NCI-H82 (cell line): Measurements from ENCODE around the gene ZDHHC8.

Experiments used
- DNase-seq: peaks from one replicate; lab custom pipeline; 2025; lab: John Stamatoyannopoulos, UW

The ZDHHC8 gene

DNA sequence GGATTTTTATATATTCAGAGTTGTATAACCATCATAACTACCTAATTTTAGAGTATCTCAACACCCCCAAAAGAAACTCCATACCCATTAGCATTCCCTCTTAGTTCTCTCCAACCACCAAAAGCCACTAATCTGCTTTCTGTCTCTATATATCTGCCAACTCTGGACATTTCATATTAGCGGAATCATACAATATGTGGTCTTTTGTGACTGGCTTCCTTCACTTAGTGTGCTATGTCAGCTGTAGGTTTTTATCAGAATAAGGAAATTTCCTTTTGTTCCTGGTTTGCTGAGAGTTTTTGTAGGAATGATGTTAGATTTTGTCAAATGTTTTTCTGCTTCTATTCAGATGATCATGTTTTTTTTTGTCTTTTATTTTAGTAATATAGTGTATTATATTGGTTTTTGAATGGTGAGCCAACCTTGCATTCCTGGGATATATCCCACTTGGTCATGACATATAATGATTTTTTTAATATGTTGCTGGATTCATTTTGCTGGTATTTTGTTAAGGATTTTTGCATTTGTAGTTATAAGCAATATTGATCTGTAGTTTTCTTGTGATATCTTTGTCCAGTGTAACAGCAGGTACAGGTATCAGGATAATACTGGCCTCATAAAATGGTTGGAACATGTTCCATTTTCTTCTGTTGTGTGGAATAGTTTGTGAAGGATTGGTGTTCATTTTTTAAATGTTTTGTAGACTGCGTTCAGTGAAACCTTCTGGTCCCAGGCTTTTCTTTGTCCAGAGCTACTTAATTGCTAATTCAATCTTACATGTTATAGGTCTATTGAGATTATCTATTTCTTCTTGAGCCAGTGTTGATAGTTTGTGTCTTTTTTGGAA is 34.8 kb upstream of the ZDHHC8 start:
- DNase-seq: no peak

- DNase-seq: no peak
These were observed 32.4 kb upstream of the ZDHHC8 start for GRCh38 chr22:20099099-20099711.

DNA sequence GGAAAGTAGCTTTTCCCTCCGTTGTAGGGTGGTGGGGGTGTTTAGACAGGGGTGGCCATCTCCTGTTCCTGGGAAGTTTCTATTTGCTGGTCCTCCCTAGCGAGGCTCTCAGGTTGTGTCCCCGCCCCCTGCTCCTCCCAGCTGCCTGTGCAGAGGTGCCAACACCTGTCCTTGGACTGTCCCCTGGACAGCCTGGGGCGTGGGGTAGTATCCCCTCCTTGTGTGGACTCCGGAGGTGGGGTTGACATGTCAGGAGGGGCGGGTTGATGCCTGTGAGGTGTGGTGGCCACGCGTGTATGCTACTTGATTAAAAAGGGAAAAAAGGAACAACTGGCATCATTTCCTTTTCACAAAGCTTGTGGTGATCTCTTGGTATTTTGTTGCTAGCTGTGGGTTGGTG is 30.0 kb upstream of the ZDHHC8 start:
- no peak for DNase-seq

DNA sequence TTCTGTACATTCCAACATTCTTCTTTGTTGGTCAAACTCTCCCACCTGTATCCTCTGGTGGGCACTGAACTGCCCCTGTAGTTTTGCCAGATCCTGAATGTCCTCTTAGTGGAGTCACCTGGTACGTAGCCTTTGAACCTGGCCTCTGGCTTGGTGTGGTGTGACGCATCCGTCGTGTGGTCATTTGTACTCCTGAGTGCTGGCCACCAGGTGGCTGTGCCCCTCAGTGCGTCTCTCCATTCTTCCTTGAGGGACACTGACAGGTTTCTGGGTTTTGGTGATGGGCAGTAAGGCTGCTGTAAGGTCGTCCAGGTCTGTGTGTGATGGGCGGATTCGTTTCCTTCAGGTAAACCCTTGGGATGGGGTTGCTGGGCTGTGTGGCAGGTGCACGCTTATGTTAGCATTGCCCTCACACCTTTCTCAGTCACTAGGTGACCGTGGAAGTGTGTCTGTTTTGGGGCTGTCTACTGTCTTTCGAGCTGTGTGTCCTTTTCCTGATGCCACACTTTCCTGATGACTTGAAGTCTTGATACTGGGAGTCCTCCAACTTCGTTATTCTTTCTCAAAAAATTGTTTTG is 29.3 kb upstream of the ZDHHC8 start:
- no peak for DNase-seq

DNA sequence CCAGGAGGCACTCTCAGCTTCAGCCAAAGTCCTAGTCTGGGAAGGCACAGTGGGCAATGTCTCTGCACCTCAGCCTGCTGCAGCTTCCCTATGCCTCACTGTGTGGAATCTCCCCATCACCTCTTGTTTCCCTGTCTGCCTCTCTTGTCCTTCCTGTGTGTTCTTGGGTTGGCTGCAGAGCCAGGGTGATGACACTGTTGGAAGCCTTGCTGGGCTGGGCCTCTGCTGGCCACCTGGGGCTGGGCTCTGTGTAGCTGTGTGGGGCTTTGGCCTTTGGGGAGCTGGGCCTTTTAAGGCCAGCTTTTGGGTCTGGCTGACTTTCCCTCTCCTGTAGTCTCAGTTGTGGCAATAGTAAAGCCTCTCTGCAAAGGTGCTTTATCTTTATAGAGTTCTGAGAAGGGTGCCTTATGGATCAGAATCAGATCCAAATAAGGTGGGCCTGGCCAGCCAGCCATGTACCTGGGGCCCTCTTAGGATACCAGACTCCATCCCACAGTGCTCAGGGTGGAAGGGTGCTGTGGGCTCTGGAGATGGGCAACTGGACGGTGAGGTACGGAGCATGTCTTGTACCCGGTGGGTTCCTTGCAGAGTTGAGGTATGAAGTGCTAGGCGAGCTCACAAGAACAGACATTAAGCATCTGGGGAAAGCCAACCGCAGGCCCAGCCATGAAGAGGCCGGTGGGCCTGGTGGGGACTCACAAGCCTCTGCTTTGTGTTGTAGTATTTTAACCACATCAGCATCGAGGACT is 26.0 kb upstream of the ZDHHC8 start:
- DNase-seq: no peak

DNA sequence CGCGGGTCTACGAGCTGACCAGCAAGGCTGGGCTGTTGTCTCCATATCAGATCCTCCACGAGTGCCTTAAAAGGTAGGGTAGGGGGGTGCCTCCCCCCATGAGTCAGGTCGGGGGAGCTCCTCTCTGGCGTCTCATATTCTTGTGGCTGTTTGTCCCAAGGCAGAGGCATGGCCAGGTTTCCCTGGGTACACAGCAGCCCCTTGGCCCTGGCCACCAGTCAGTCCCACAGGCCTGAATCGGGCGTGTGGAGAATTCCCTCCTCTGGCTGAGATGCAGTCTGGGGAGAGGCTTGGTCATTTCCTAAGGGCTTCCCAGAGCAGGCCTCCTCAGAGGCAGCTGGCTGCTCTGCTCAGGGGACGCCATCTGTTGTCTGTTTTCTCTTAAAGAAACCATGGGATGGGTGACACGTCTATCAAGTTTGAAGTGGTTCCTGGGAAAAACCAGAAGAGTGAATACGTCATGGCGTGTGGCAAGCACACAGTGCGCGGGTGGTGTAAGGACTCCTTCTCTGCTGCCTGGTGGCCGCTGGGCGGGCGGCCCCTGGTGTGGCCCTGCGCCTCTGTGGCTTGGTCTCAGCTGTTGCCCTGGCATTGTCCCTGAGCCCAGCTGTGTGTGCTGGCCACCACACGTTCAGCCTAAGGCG is 25.3 kb upstream of the ZDHHC8 start:
- no peak for DNase-seq

- DNase-seq: no peak
These were observed 24.8 kb upstream of the ZDHHC8 start for GRCh38 chr22:20106849-20107237.

DNA sequence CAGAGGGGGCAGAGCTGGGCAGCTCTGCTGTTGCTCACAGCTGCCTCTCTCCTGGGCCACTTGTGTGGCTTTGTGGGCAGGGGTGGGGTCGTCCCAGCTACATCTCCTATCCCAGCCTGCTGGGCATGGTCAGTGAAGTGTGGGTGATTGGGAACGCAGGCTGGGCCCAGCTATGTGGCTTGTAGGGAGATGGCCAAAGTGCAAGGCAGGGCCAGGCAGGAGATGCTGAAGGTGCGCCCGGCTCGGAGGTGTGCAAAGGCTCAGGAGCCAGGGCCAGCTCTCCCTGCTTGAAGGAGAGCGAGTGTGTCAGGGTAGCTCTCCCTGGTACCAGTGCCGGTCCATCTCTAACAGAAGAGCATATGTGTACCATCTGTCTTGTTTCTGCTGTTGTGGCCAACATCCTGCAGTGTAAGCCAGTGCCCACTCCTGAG is 24.1 kb upstream of the ZDHHC8 start:
- DNase-seq: no peak

GRCh38 chr22:20107951-20108756 is 23.4 kb upstream of the ZDHHC8 start:
- no peak for DNase-seq

DNA sequence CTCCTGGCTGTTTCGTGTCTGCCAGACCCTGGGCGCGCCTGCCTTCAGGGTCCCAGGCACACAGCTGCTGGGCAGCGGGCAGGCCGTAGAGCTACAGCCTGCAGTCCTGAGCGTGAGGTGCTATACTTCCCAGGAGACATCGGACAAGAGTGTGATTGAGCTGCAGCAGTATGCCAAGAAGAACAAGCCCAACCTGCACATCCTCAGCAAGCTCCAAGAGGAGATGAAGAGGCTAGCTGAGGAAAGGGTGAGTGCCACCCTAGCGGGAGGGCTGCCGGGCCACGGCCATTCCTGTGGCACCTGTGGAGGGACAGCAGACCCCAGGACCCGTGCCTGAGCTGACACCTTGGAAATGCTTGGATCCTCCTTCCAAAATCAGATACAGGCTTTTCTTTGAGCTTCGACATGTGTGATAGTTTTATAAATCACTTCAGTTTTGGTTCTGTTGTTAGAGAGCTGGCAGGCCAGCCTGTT is 22.8 kb upstream of the ZDHHC8 start:
- DNase-seq: no peak

- no peak for DNase-seq
These were observed 21.9 kb upstream of the ZDHHC8 start for GRCh38 chr22:20109411-20110358.

- no peak for DNase-seq
These were observed 21.1 kb upstream of the ZDHHC8 start for GRCh38 chr22:20110359-20110985.

GRCh38 chr22:20111045-20111688 is 20.4 kb upstream of the ZDHHC8 start:
- DNase-seq: peak; percentile 72

DNA sequence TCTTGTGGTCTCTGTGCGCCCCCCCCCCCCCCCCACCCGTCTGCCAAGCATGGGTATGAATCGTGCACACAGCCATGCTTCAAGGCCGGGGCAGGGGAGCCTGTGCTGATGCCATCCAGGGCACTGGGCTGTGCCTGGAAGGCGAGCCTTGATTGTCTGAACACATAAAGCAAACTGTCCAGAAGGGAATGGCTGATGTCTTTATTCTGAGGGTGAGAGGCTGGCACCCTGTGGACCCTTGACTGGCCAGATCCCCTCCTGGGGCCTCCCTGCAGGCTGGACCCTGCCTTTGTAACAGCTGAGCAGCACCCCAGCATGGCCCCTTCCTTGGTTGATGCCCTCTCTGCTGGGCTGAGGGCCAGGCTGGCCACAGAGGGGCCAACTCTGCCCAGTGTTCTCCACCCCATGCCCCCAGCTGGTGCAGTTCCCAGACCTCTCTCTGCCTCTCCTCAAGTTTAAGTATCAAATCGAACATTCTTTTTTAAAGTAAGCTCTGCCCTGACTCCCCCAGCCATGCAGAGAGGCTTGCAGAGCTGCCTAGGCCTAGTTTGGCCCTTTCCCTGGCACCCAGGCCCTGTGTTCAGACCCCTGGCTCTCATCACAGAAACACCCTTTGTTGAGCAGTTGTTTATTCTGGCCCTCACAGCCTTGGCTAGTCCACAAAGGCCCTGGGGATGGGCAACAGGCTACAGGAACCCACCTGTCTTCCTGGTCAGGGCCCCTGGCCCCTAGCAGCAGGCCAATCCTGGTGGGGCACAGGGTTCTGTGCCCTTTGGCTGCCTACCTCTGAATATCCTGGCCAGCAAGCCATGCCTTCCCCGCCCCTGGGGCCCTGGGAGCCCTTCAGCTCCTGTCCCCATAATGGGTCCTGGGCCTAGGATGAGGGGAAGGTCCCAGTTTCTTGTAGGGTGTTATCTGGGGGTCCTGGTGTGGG is 19.6 kb upstream of the ZDHHC8 start:
- peak; percentile 39 for DNase-seq

GRCh38 chr22:20112623-20113511 is 18.7 kb upstream of the ZDHHC8 start:
- DNase-seq: no peak

DNA sequence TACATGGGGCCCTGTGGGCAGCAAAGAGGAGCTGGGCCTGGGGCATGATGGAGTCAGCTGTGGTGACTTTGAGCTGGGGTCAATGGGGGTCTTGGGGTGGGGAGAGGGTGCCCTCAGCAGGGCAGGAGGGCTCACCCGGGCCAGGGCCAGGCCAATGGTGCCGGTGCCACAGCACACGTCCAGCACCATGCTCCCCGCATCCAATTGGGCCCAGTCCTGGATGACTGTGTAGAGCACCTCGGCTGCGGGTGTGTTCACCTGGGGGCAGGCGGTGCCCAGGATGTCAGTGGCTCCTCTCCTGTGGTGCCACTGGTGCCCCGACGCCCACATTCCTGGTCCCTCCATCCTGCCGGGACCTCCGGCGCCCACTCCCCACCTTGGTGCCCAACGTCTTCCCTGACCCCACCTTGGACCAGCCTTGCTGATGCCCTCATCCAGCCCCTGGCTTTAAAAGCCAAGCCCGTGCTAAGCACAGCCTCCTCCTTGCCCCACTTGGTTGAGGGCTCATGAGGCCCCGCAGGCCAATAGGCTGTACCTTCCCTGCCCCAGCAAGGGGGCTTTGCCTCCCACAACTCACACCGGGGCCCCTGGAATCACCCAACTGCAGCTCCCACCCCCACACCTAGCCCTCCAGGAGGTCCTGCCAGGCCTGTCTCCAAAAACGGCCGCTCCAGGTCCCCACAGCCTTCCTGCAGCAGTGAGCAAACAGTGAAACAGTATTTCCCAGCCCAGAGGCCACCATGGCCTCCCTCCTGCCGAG is 17.9 kb upstream of the ZDHHC8 start:
- DNase-seq: no peak
